Activated naive CD8-positive, alpha-beta T cell treated with anti-CD3 and anti-CD28 coated beads, Interleukin-2, amount 50 U/mL, for 16 hours (primary cell): Measurements from ENCODE around the gene PKP1.

Experiments used
- DNase-seq: peaks from one replicate; pipeline ENCODE4 v3.0.0-alpha.2; 2020; ENCODE audit warnings: low read depth, low spot score

PKP1 gene

DNA sequence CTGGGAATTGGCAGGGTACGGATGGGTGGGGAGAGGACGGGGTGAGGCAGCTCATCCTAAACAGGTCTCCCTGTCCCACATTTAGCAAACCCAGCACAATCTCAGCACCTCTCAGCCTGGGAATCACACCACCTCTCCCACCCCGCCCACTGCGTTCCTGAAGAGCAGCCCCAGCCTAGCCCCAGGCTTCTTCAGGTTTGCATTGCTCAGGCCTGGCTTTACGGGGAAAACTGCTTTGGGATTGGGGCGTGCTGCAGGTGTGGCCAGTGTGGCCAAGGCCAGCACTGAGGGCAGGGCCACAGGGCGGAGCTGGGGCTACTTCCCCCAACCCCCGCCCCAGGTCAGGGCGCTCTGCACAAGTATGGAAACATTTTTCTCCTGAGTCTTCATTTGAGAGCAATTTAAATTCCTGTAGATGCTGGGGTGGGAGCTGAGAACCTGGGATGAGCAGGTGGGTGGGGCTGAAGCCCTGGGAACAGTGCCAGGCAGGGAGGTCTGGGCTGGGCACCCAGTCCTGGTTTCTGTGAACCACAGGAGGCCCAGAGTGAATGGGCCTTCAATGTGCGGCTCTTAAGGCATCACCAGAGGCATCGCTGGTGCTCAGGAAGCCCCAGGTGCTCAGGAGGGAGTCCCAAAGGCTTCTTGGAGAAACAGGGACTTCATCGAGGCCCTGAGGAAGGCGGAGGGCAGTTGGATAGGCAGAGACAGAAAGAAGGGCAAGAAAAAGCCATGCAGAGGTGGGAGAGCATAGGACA is 70.1 kb downstream of the PKP1 start:
- DNase-seq = no peak

DNA sequence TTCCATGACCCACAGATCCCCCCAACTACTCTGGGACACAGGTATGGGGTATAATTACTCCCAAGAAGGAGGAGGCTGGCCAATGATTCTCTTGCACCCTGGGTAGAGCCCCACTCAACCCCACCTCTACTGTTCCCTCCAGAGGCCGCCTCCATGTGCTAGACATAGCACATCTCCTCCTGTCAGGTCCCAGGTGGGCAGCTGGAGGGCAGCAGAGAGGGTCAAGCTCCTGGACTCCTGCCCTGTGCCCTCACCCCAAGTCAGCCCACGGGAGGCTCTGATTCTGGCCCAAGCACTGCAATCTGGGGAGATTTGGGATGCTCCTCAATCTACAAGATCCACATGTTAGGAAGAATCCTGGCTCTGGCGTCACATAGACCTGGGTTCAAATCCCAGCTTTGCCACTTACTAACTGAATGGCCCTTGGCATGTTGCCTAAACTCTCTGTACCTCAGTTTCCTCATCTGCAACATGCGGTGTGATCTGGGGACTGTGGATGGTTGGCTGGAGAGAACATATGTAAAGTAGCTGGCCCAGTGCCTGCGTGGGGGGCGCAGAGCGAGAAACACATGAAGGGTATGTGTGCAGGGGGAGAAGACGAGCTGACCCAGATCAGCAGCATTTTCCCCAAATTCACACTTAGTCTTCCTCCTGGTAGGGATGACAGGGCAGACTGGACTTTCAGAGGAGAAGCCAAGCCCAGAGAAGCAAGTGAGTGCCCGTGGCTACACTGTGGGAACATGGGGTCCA is 71.0 kb downstream of the PKP1 start:
- no peak for DNase-seq

DNA sequence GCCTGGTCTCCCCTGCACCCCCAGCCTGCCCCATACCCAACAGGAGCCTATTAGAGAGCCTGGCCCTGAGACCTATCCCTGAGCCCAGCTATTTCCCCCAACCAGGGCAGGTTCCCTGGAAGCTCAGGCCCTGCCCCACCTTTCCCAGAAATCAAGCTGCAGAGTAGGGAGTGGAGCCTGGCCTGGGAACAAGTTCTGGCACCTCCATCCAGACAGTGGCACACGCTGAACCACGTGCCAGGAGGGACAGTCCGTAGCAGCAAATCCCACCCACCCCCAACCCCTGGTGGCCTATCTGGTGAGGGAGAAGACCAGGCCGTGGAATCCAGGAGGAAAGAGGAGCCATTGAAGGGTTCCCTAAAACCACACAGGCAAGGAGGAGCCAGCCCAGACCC is 71.6 kb downstream of the PKP1 start:
- DNase-seq = no peak

DNA sequence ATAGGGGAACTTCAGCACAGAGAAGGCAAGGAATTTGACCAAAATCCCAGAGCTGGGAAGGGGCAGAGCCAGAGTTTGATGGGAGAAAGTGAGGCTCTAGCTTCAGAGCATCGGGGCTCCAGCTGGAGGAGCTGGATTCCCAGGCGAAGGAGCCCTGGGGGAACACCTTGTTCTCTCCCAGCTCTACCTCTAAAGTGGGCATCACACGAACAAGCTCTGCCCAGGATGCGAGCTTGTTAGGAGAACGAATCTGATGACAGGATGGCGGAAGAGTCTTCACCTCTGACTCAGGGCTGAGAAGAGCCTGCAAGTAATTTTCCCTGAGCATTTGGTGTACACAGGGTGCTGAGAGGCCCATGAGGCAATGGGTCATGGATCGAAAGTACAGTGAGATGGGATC is 72.2 kb downstream of the PKP1 start:
- DNase-seq = no peak

DNA sequence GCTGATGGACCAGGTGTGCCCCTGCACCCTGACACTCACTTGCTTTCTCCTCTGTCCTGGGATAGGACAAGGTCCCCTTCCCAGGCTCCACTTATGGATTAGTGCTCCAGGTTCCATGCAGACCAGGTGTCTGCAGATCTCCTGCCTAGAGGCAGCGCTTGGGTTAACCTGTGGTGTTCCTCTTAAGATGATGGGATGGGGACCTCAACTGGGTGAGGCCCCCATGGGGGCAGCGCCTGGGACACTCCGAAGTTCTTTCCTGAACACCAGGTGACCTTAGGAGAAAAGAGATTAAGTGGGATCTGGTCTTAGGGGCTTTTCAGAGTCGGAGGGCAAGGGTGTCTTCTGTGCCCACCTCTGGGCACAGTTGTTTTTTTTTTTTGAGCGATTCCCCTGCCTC is 72.9 kb downstream of the PKP1 start:
- no peak for DNase-seq

DNA sequence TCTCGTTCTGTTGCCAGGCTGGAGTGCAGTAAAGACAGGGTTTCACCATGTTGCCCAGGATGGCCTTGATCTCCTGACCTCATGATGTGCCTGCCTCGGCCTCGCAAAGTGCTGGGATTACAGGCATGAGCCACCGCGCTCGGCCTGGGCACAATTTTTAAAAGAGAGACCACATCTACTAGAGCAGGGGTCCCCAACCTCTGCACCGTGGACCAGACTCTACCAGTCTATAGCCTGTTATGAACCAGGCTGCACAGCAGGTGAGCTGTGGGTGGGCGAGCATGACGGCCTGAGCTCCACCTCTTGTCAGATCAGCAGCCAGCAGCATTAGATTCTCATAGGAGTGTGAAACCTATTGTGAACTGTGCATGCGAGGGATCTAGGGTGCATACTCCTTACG is 73.4 kb downstream of the PKP1 start:
- no peak for DNase-seq

DNA sequence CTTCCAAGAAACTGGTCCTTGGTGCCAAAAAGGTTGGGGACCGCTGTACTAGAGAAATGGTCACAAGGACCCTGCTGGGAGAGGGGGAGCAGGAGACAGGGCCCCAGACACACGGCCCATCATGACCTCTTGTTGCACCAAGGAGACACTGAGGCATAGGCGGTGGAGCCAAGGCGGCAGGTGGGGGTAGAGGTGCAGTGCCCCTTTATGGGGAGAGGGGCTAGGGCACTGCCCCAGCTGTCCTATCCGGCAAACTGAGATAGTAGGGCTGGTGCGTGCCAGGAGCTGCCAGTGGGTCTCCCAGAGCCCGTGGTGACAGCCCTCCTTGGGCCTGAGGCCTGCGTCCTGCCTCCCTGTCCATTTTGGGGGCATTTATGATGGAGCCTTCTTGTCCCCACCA is 73.9 kb downstream of the PKP1 start:
- no peak for DNase-seq

DNA sequence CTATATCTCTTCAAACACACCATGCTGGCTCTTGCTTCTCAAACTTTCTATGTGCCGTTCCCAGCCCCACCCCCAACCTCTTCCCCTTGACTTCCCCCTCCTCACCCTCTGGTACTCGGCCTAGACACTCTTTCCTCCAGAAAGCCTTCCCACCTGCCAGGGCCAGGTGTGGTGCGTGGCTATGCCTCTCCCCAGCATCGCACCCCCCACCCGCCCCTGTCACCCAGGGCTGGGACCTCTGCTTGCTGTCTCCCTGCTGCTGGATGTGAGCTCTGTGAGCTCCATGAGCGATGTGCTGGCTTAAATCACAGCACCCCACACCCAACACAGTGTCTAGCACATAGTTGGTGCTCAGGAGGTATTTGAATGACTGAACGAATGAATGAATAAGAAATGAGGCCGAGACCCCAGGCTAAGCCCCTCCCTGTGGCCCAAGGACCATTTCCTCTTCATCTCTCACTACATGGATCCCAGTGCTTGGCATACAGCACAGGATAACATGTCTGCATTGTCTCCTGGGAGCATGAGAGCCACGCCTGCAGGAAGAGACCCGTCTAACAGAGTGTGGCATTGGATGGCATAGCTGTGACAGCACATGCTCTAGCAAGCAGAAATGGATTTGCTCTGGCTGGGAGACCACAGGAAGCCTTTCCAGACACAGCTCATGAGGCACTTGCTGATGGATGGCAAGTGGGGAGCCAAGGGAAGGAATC is 74.5 kb downstream of the PKP1 start:
- no peak for DNase-seq

DNA sequence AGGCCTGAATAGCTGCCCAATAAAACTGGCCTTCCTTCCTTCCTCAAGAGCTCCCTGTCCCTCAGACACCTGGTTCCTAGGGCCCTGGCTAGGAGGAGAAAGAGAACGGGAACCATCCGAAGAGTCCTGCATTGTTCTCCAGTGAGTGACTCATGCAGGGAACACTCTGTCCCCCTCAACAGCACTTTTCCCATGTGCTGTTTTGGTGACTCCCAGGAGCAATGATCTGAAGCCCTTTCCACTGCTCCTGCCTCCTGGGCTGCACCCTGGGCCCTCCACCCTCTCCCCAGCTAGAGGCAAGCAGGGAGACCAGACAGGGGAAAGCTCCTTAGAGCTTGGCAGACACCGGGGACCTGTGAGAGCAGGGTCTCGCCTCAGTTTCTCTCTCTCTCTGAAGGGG is 75.3 kb downstream of the PKP1 start:
- DNase-seq = no peak

DNA sequence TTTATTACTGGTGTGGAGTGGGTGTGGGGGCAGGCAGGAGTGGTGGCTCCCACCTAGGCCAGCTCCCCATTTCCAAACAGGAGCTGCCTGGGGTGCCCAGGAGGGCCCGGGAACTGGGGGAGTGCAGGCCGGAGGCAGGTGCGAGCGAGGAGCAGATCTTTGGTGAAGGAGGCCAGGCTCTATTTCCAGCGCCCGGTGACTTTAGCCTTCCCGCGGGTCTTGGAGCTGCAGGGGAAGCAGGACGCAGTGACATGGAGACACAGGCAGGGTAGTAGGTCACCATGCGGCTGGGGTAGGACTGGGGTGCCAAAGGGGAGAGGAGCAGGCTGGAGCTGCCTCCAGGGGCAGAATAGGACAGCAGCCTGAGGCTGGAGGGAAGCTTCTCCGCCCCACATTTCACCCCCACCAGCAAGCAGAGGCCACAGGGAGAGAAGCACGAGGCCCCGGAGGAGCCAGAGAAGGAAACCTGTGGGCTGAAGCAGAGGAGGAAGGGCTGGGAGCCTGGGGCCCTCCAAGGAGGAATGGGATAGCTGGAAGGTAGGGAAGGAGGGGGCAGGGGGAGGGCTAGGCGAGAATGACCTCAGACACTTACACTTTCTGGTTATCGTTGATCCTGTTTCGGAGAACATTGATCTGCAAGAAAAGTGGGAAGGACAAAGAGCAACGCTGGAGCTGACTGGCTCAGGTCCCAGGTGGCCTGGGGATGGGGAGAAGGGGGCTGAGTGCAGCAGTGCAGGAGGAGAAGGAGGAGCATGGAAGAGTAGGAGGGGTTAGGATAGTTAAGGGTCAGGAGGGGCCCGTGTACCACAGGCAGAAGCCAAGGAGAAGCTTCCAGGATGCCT is 75.9 kb downstream of the PKP1 start:
- DNase-seq = no peak

DNA sequence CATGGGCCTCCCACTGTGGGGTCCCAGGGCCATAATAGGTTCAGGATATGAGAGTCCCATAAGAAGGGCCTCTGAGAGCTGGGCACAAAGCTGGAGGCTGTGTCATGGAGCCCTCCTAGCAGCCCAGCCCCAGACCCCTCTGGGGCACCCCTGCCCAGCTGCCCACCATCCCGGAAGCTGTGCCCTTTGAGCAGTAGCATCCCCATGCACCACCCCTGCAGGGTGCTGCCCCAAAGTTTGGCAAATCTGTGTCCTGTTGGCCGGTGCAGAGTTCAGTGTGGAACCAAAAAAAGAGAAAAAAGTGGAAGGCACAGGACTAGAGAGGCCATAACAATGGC is 76.5 kb downstream of the PKP1 start:
- DNase-seq = no peak

DNA sequence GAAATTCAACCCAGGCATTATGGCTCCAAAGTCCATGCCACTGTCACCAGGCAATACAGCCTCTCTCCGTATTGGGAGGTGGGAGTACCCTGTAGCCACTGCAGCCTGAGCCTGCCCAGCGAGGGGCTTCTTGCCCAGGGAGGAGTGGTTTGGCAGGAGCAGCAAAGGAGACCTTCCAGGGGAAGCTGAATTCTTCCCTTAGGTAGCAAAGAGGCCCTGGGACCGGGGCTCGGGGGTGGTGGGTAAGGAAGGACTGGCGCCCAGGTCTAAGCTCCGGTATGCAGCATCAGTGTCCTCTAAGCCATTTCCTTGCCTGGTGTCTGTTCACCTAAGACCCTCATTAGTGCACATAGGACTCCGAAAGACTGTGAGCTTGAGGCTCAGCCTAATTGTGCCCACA is 77.2 kb downstream of the PKP1 start:
- DNase-seq = no peak

DNA sequence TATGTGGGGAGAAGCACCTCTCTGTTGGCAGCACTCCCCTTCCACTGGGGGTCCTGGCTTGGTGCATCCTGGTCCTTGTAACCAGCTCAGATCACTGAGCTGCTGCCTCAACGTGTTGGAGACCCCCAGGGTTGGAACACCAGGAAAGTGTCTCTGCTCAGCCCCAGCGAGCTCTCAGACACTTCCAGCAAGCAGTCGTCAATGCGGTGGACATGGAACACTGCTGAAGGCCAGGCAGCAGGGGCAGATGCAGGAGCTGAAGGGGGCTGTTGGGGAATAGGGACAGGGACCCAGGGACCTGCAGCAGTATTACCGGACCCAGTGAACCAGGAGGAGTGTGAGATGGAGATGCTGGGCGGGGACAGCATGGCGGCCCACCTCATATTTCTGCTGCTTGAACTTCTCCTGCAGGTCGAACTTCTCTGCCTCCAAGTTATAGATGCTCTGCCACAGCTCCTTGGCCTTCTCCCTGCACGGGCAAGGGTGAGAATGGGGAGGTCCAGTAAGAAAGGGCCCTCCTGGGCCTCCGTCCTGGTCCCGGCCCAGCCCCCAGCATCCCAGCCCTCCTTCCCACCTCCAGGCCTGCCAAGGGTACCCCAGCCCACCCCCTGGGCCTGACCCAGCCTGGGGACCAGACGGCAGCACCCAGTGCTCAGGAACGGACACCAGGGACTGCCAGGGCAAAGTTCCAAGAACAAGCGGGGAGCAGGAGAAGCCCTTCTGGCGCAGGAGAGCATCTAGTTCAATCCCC is 77.8 kb downstream of the PKP1 start:
- DNase-seq = no peak

DNA sequence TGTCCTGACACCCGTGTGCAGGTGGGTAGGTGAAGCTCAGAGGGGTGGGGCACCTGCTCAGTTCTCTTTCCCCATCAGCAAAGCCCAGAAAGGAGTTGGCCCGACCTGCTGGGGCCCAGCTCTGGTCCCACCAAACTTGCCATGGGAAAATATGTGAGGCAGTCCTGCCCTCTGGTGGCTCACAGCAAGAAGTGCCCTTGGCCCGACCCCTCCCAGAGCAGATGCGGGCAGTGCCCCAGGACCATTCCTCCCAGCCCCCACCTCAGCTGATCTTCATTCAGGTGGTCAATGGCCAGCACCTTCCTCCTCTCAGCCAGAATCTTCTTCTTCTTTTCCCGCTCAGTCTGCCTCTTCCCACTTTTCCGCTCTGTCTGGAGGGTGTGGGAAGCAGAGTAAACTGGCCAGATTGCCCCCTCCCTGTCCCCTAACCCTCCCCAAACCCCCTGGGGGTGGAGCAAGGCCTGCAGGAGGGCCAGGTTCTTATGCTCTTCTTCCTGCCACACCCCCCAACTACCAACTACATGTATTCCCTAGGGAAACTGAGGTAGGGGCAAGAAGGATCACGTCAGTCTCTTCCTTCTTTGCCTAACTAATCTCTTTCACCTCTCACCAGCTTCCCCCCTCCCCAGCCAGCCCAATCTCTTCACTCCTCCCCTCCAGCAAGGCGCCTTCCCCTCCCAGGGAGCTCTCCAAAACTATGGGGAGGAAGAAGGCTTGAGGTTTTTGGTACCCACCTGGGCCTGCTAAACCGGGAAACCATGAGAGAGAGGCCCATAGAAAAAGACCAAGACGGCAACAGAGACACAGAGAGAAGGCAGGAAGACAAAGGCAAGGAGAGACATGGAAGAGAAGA is 78.6 kb downstream of the PKP1 start:
- no peak for DNase-seq

DNA sequence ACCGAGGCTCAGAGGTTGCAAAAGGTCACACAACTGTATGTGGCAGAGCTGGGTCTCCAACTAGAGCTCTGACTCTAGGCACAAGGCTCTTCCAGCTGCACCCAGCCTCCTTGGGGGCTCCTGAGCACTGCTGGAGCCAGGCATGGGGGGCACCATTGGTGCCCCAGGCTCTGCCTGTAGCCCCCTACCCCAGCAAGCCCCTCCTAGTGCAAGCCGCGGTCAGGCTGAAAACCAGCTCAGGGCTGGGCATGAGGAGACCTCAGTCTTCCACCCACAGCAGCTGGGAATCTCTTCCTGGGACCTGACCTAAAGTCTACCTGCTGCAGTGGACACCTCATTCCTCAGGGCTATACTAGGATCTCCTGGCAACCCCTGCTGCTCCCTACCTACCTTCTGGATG is 79.6 kb downstream of the PKP1 start:
- DNase-seq = no peak

DNA sequence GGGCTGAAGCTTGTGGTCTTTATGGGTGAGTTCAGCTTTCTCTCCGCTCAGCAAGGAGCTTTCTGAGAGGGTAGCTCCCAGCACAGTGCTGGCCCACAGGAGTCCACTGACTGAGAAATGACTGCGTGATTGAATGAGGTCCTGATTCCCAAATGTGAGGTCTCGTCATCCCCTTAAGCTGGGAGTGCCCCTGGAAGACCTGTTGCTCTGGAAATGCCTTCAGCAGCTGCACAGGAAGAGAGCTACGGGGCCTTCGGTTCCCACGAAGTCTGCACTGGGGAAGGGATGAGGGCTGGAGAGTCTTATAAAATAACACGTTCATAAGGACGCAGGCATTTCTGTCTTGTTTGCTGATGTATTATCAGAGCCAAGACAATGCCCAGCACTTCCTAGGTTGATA is 80.2 kb downstream of the PKP1 start:
- no peak for DNase-seq

DNA sequence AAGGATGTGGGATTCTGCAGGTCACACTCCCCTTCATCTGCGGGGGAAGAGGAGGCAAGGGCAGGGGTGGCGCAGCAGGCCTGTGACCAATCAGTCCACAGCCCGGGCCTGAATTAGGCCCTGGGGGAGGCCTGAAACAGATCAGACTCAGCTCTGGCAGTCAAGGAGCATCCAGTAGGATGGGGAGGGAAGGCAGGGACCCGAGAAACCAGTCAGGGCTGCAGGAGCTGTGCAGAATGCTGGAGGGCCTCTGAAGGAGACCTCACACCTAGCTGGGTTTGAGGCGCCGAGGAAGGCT is 81.5 kb downstream of the PKP1 start:
- no peak for DNase-seq

DNA sequence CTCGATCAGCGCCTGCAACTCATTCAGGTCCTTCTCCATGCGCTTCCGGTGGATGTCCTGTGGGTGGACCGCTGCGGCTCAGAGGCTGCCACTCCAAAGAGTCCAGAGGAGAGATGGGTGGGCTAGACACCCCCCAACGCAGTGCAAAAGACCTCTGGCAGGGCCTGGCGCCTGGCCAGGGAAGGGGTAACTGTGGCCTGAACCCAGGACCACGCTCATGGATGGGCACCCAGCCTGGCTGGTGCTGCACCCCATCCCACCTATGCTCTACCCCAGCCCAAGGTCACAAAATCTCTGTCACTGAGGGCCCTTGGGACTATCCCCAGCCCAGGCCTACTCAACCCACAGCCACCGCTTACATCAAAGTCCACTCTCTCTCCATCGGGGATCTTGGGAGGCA is 81.9 kb downstream of the PKP1 start:
- no peak for DNase-seq

DNA sequence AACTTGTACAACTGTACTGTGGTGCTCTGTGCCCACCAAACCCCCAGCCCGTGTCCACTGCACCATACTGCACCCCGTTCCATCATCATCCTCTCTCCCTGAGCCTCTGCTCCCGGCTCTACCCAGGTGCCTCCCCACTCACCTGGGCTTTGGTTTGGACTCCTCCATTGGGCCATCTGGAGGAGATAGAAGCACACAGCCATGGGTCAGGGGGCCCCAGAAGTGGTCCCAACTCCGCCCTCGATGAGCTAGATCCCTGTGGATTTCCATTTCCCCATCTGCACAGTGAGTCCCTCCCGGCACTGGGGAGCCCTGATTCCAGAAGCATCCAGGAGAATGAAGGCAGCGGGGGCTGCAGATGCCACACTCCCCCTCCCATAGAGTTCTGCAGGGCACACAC is 83.4 kb downstream of the PKP1 start:
- no peak for DNase-seq

DNA sequence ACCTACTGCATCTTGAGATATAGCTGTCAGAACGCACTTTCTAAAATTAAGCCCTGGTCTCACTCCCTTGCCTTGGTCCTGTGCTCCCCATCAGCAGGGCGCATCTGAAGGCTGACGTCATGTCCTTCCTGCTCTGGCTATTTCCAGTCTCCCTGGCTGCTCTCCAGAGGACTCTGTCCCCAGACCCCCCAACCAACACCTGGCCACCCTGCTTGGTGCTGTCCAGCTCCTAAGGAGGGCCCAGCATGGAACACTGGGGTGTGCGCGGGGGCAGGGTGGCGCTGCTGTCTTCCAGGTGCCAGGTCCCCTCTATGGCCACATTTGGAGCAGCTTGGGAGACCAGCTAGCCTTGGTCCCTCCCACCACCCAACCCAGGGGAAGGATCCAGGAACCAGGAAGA is 85.9 kb downstream of the PKP1 start:
- no peak for DNase-seq

DNA sequence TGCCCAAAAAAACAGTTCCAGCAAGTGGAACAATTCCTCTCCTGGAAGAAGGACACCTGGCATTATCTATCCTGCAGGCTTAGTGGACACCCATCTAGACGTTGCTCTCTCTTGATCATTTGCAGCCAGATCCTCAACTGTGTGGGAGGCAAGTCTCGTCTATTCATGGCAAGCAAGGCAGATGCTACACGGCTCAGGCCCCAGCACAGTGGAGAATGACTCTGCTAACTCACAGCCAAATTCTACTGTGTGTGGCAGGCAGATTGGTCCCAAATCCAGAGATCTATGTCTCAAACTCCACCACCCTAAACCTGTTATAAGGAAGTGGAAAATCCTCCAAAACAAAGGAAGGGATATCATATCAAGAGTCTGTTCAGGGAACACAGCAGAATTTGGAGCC is 87.2 kb downstream of the PKP1 start:
- DNase-seq = no peak
